Hematopoietic multipotent progenitor cell treated with erythropoietin and hydrocortisone succinate and interleukin-3 and kit ligand, for 15 days (in vitro differentiated cells): ENCODE data around the gene OR10G2.
"Not testable (repeated sequence)": the region's sequence is repeated elsewhere in the genome, so short reads cannot be mapped to it uniquely, and the experiment has no call there.

Source experiments
- DNase-seq: peaks from one replicate; pipeline ENCODE4 v3.0.0-alpha.2; 2015; ENCODE audit warnings: low spot score

The OR10G2 gene

DNA sequence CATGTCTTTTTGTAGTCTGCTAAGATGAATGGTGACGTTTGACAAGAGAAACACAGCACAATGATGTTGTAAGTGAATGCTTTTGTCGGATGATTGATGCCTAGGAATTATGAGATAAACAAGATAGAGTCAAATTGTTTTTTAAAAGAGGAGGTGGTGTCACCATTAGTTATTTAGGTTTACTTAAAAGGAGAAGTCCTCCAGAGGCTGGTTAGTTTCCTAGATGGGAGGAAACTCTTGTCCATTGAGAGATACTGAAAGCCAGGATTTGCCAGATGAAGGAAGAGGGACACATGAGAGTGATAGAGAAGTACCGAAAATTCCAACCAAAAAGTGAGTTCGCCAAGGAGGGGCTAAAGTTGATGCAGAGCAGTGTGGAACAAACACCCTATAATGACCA is at the start of gene OR10G2:
Gene OR10G2, minus strand, starts transcription at position 101 of the 400 bp plus-strand sequence. Its CDS starts 98 bp downstream, at position 3.
- DNase-seq = no peak

DNA sequence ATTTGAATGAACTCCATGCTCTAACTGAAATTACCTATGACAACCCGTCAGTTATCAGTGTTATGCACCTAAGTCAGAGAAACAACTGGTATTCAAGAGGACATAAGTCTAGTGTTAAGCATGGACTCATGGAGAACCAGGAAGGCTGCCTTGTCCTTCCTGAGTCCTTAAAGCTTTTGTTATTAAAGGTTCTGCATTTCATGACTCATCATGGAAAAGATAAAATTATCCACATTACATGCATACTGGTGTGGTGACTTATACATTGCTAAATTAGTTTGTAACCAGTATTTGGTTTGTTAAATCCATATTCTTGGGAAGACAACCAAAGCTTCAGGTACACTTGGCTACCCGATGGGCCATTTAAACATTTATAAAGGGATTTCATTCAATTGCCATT is 45.3 kb upstream of the OR10G2 start:
- DNase-seq = no peak

DNA sequence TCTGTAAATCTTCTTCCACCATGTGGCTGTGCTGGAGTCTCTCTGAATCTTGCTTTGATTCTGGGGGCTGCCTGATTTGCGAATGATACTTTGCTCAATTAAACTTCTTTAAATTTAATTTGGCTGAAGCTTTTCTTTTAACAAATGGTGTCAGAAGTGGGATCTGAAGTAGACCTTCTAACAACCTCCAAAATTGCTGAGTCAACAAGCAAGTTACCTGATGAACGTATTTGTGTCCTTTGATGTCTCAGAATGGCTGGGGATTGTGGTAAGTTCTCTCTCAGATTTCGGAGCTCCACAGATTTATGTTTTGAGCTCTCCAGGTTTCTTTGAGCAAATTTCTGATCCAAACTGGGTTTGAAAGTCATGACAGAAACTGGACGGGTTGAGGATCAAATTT is 40.8 kb upstream of the OR10G2 start:
- DNase-seq = no peak

GRCh38 chr14:21673718-21674117 is 39.0 kb upstream of the OR10G2 start, which contains the start of gene OR4E1:
OR4E1 (minus strand) TSS chr14:21673818; CDS start chr14:21670935, 2,883 bp downstream.
- DNase-seq = no peak

DNA sequence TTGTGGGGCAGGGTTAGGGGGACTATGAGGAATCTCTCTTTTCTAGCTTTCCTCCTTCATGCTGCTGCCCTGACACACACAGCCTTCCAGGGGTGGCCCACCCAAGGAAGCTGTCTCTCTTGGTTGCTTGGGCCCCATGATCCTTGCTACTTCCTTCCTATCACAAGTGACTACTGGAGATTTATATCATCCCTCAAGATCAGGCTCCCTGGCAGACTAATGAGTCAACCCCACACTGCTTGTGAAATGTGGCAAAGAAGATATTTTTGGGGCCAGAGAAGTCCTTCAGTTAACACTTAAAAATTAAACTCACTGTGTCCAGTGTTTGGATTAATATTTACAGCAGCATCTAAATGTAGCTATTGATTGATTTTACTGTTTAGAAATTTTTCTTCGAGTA is 37.4 kb upstream of the OR10G2 start:
- no peak for DNase-seq

DNA sequence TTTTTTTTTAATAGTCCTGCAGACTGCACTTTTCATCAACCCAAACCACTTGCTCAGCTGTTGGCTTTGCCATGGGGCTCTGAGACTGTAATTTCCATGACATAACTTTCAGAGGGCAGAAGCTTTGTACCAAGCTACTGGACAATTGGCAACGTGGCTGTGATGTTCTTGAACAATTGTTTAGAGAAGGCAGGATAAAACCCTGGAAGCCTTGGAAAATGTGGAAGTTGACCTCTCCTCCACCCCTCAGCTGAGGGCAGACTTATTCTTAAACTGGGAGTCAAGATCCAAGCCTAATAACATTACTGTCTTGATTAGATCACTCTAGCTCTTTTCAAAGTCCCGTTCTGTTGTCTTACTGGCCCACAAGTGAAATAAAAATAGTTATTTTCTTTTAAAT is 36.6 kb upstream of the OR10G2 start:
- no peak for DNase-seq

DNA sequence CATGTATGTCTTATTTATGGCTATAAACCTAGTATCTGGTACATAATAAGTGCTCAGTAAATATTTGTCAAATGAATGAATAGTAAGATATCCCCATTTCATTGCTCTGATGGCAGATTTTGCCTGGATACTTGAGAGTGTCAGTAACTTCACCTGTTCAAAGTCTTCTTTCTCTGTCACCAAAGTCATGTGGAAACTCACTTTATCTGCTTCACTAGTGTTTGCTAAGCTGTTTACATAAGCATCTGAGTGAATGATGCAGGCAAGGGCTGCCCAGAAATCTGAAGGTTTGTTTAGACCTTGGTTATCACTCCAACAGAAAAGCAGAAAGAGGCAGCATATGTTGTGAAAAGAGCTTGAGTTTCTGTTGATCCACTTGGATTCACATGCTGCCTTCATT is 34.5 kb upstream of the OR10G2 start:
- DNase-seq = no peak

DNA sequence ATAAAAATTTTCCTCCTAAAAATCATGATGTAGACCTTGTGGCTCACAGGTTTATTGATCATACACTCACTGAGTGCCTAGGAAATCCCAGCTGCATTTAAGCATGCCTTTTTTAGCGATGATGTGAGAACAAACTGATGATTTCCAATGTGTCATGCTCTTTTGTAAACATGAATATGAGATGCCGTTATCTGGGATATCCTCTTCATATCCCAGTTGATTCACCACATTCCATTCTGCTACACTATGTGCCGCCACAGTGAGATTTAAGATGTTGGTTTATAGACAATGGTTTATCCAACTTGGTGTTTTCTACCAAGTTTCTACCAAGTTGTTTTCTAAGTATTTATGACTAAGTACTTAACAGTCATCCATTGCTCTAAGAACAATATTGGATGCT is 33.6 kb upstream of the OR10G2 start:
- no peak for DNase-seq

DNA sequence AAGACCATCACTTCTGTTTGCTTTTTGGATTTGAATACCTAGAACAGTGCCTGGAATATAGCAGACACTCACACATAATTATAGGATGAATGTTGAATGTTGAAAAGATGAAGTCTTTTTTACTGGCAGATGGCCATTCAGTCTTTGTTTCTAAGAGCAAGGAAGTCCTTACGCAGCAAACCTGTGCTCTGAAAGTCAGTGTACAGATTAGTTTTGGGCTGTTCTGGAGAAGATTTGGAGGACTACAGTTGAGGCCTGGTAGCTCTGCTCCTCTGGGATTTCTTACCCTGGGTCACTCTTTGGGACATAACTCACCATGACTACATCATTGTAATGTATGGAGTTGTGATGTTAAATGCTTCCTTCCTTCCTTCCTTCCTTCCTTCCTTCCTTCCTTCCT is 22.2 kb upstream of the OR10G2 start:
- no peak for DNase-seq

GRCh38 chr14:21654215-21654614 is 19.5 kb upstream of the OR10G2 start:
- no peak for DNase-seq

DNA sequence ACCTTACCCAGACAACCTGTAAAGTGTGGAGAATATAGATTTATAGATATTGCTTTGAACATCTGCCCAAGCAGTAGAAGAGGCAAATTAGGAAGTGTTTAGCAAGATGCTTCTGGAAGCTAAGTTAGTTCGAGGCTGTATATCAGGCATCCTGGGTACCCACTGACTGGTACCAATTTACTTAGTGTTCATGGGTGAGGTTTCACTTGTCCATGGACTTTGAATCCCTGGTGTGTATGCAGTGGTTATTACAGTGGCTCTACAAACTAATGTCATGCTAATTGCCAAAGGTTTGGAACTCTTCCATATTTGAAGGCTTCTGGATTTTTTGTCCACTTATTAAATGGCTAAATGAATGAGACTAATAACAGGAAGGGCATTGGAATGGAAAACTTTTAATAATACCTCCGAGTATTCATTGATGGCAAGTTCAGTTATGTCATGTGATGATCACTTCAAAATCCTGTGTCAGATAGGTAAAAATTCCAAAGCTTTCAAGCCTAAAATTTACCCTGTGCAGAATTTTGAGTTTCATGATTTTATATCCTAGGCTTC is 18.7 kb upstream of the OR10G2 start, which contains the start of gene OR4E2:
Gene OR4E2, plus strand, starts transcription at position 505 of the 555 bp plus-strand sequence. CDS start 11,248 bp downstream, outside the sequence.
- DNase-seq = no peak

DNA sequence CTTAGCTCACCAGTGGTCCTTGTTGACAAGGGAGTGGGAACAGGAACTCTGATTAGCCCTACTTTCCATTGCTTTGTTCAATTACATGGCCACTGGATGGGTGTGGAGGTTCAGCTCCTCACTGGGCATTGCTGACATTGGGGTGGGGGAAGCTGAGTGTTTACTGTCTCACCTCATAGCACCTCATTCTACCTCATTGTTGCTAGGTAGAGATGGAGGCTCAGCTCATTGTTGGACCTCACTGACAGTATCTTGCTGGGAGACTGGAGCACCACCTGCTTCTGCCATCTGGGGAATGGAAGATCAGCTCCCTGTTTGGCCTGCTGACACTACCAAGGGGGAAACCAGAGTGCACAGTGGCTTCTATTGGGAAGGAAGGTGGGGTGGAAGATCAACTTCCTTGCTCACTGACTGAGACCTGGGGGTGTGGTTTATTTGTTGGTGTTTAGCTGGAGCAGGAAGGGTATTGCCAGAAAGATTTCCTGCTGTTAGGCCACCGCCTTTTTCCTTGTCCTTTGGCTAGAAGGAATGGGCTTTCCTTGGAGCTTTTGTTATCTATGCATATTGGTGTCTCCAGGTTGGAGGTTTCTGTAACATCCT is 17.6 kb upstream of the OR10G2 start:
- DNase-seq = no peak

GRCh38 chr14:21647380-21647779 is 12.6 kb upstream of the OR10G2 start:
- DNase-seq = no peak

DNA sequence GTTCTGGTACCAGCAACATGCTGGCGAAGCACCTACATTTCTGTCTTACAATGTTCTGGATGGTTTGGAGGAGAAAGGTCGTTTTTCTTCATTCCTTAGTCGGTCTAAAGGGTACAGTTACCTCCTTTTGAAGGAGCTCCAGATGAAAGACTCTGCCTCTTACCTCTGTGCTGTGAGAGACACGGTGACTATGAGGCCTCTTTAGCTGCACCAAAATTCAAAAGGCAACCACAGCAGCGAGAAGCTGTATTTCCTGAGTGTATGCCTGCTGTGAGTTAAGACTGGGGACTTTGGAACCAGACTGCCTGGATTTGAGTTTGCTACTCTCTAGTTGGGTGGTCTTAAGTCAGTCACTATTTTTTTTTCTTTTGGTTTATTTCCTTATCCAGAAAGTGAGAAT is 8.7 kb upstream of the OR10G2 start:
- no peak for DNase-seq

- DNase-seq = no peak
Observed at GRCh38 chr14:21642683-21643082, 7.9 kb upstream of the OR10G2 start.

- DNase-seq = no peak
Observed at GRCh38 chr14:21631084-21631483, 3.7 kb downstream of the OR10G2 start.

GRCh38 chr14:21630503-21630902 is 4.2 kb downstream of the OR10G2 start:
- not testable (repeated sequence) for DNase-seq

- no peak for DNase-seq
Observed at GRCh38 chr14:21626491-21627230, 8.1 kb downstream of the OR10G2 start.

DNA sequence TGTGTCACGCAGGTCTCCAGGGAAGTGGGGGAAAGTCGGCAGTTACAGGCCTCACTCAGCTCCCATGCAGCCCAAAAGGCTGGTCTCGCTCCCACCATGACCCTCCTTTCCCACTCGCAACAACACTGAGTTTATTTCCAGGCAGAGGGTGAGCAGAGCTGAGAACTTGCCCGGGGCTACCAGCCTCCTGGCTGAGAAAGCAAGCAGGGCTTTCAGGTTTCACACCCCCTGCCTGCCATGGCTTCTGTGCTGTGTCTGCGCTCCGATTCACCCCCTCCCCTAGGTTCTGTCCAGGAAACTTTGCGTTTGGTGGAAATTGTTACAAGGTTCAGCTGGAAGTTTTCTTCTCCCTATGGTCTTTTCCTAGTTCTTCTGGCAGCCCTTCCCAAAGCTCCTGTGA is 17.1 kb downstream of the OR10G2 start:
- DNase-seq = no peak

GRCh38 chr14:21614240-21614639 is 20.5 kb downstream of the OR10G2 start:
- no peak for DNase-seq

GRCh38 chr14:21612324-21612723 is 22.4 kb downstream of the OR10G2 start:
- no peak for DNase-seq

DNA sequence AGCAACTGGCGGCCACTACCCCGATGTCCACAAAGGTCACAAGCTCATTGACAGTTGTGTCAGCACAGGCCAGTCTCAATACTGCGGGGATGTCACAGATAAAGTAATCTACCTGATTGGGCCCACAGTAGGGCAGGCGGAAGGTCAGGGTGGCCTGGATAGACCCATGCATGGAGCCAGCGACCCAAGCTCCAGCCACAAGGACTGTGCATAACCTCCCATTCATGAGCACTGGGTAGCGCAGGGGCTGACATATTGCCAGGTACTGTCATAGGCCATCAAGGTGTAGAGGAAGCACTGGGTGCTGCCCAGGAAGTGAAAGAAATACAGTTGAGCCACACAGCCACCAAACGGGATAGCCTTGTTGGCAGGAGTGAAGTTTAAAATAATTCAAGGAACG is 32.6 kb downstream of the OR10G2 start:
- DNase-seq = not testable (repeated sequence)

DNA sequence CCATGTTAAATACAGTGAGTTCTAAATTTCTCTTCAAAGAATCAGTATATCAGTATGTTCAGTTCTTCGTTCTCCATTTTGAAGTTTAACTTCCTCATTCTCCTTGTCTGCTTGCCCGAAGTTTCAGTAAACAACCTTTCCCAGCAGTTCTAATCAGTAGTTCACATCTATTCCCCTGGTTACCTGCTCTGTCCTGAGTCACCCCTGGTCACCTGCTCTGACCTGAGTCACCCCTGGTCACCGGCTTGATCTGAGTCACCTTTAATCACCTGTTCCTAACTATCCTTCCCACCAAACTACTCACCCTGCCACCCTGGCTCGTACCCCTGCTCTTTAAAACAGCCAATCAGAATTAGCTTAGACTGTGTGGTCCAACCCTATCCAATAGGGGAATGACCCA is 45.4 kb downstream of the OR10G2 start:
- no peak for DNase-seq
